Midbrain (tissue), 1 donor: ENCODE measurements around the gene IL17RE.
A peak's percentile ranks its signal among the peaks of the same experiment; 100 is the strongest.

Source experiments
- DNase-seq: peaks from one replicate; lab custom pipeline; 2025; lab: John Stamatoyannopoulos, UW

Gene IL17RE

GRCh38 chr3:9903904-9904303 is 1.3 kb downstream of the IL17RE start:
- no peak for DNase-seq

GRCh38 chr3:9906480-9906879 is 3.8 kb downstream of the IL17RE start:
- DNase-seq: no peak

DNA sequence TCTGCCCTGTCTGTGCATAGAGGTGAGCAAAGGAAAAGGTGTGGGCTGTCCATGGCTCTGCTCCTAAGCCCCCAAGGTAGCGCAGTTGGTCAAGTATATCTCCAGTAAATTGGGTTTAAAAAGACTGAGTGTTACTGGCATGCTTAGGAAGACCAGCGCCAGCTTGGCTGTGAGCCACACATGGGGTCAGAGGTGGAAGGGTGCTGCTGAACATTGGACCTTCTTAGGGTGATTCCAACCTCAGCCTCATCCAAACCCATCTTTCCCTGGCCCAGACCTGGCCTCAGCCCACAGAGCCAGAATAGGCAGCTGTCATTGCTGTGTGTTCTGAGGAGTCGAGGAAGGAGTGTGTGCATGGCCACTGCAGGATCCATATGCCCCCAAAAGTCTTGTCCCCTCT is 5.6 kb downstream of the IL17RE start:
- DNase-seq: no peak

DNA sequence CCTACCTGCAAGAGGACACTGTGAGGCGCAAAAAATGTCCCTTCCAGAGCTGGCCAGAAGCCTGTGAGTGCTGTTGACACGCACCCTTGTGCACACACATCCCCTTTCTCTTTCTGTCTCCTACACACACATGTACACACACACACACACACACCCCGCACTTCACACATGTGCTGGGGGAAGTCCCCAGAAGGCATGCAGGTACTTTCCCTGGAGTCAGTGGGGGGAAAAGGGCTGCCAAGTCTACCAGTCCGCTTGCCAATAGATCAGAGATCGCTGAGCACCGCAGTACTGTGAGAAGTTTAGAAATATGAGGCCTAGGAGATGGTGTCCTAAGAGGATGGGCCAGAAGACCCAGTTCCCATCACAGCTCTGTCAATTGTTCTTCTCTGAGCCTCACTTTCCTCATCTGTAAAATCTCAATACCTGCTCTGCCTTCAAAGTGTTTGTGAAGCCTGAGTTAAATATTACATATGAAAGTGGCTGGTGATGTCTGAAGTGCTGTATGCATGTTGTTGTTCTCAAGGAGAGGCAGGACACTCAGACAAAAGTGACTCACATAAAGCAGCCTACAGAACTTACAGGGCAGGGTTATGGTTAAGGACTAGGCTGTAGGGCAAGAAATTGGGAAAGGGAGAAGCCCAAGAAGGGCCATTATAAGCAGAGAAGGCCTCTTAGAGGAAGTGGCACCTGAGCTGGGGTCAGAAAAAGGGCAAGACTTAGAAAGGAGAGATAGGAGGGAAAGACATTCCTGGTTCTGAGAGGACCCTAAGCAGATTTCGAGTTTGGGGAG is 6.8 kb downstream of the IL17RE start:
- DNase-seq: no peak

GRCh38 chr3:9911863-9912262 is 9.2 kb downstream of the IL17RE start:
- DNase-seq: no peak

GRCh38 chr3:9912294-9912935 is 9.8 kb downstream of the IL17RE start:
- no peak for DNase-seq

DNA sequence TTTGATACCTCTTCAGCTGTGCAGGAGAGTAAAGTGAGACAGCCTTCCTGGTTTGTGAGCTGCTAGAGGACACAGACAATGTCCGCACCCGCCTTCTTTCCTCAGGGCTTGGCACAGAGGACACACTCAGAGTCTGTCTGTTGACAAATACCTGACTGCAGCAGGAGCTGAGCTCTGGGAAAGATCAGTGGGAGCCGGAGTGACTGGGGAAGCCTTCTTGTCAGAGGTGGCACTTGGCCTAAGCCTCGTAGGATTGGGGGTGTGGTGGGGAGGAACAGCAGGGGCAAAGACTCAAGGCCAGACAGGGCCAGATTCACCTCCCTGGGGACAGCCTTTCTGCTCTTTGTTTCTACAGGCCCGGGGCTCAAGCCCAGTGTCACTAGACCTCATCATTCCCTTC is 11.0 kb downstream of the IL17RE start:
- DNase-seq: no peak

DNA sequence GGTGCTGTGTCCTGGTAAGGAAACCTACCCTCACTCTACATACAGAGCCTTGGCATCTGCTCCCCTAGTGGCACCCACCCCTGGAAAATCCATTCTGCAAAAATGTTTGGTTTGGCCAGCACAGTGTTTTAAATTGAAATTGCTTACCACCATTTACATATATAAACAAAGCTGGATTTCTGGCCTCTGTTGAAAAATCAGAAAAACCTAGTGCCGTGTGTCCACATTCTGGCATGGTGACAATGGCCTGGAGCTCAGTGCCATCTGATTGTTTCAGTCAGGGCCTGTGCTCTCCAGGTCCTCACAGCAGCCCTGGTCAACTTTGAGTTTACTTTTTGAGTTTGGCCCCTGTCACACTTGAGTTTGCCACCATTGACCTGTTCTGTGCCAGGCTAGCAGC is 11.4 kb downstream of the IL17RE start:
- DNase-seq: no peak

DNA sequence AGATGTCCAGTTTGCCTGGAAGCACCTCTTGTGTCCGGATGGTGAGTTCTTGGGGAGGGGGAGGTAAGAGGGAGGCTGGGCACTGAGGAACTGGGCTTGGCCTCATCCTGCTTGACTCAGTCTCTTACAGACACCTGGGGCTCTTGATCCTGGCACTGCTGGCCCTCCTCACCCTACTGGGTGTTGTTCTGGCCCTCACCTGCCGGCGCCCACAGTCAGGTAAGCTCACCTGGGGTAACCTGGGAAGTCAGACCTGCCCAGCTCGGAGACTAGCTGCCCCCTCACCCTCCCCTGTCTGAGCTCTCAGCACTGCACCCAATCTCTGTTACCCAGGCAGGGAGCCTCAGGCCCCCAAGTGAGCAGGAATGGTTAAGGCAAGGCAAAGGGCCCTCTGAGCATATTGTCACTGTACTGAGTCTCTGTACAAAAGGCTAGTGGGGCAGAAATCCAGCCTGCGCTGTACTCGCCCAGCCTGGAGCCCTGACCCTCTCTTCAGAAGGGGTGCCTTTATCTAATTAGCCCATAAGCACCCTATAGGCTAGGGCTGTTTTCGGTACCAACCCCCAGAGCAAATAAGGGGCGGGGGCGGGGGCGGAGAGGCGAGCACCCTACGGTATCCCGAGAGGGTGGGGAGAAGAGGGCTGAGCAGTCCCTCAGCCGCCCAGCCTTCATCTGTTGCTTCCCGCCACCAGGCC is 12.1 kb downstream of the IL17RE start:
- DNase-seq: no peak

GRCh38 chr3:9915254-9916141 is 12.8 kb downstream of the IL17RE start:
- DNase-seq: peak; percentile 61

- no peak for DNase-seq
These were observed 13.7 kb downstream of the IL17RE start for GRCh38 chr3:9916346-9916733.

GRCh38 chr3:9916734-9917680 is 14.4 kb downstream of the IL17RE start, which contains the start of gene IL17RC:
TSS of gene IL17RC (plus strand) at chr3:9917098. CDS start at chr3:9917316, 218 bp downstream.
- DNase-seq: peak; percentile 47

DNA sequence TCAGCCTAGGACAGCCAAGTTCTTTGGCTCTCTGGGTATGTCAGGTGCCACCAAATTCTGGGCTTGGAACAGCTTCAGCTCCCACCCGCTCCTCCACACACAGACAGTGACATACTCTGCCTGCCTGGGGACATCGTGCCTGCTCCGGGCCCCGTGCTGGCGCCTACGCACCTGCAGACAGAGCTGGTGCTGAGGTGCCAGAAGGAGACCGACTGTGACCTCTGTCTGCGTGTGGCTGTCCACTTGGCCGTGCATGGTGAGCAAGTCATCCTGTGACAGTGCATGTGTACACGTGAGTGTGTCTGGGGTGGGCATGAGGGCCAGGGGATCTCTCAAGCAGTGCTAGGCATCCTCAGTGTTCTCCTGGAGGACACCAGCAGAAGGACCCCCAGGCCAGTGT is 15.2 kb downstream of the IL17RE start:
- DNase-seq: no peak

GRCh38 chr3:9918261-9919038 is 15.8 kb downstream of the IL17RE start:
- no peak for DNase-seq

GRCh38 chr3:9928158-9928557 is 25.5 kb downstream of the IL17RE start:
- DNase-seq: no peak

- DNase-seq: no peak
These were observed 28.3 kb downstream of the IL17RE start for GRCh38 chr3:9930804-9931418.

DNA sequence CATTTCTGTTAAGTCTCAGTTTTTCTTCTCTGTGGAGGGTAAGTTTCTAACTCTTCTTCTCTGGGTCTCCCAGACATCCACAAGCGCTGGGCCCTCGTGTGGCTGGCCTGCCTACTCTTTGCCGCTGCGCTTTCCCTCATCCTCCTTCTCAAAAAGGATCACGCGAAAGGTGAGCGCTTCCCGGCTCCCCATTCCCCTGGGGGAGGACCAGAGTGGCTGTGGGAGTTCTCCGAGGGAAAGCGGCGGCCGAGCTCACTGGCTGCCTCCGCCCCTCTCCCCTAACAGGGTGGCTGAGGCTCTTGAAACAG is 29.8 kb downstream of the IL17RE start:
- peak; percentile 50 for DNase-seq

- DNase-seq: peak; percentile 56
These were observed 30.4 kb downstream of the IL17RE start for GRCh38 chr3:9932843-9933560.
